Measurements from ENCODE around the gene ICA1L. TPM values are rescaled to one million over a fixed set of nuclear protein-coding genes. Genes with fewer than 3 reads are reported as not detected.

The ICA1L gene
- total RNA-seq, 1 experiment from 2014 or later = 4.5 TPM

DNA sequence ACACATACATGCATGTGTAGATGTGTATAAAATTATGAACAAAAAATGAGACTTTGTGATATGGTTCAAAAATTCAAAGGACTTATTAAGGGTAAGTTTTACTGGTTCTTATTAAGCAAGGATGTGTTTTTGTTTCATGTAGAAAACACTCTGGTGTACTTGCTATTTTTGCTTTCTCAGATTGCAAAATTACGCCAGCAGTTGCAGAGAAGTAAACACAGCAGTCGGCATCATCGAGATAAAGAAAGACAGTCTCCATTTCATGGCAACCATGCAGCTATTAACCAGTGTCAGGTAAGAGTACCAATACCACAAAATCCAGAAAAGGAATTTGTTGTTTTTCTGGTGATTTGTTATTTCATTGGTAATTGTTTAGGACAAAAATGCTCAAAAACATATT is 145.5 kb downstream of the ICA1L start:
- Histone ChIP-seq H3K27ac (ENCODE audit: insufficient read length, low read depth, low read length) (no peak overlapping the region), H4K8ac (replicated peaks; ENCODE audit: insufficient read length, low read depth, low read length) (no peak overlapping the region), H4K5ac (ENCODE audit: insufficient read length, low read depth, low read length) (no peak overlapping the region), H3K27me3 (ENCODE audit: insufficient read depth, low read length) (no peaks in the 10 kb centered on the region), H3K4me1 (ENCODE audit: insufficient read depth, low read length) (no peaks in the 10 kb centered on the region), H3K79me1 (ENCODE audit: insufficient read depth, low read depth, low read length, poor library complexity, severe bottlenecking) (no peaks in the 10 kb centered on the region), H3K14ac (ENCODE audit: insufficient read depth, low read length) (no peak overlapping the region), H2AK5ac (ENCODE audit: insufficient read length, low read length) (no peak overlapping the region), H2BK20ac (ENCODE audit: low read depth, low read length, poor library complexity, severe bottlenecking) (no peak overlapping the region), H3K79me2 (ENCODE audit: insufficient read depth, low read length) (no peaks in the 10 kb centered on the region), H4K20me1 (ENCODE audit: control insufficient read depth, insufficient read depth, insufficient read length) (no peaks in the 10 kb centered on the region), H4K91ac (ENCODE audit: insufficient read length, low read depth, low read length) (no peak overlapping the region), H3K18ac (ENCODE audit: insufficient read length, low read depth, low read length) (no peak overlapping the region), H2BK15ac (ENCODE audit: low read depth, low read length) (no peak overlapping the region), H2AFZ (ENCODE audit: low read length) (no peak overlapping the region), H3K4me2 (ENCODE audit: insufficient read depth, insufficient read length, low read length) (no peak overlapping the region), H2BK12ac (ENCODE audit: insufficient read length, low read depth, low read length) (no peak overlapping the region), H3K9ac (ENCODE audit: extremely low read depth, insufficient read length, low read length) (no peak overlapping the region), H2BK120ac (ENCODE audit: low read depth, low read length, poor library complexity, severe bottlenecking) (no peak overlapping the region), H3K23me2 (ENCODE audit: insufficient read length, low read depth, low read length, poor library complexity, severe bottlenecking) (no peaks in the 10 kb centered on the region), H3K23ac (ENCODE audit: insufficient read length, low read depth, low read length) (no peak overlapping the region), H3T11ph (ENCODE audit: low read length) (no peak overlapping the region), H3K9me3 (ENCODE audit: control insufficient read depth, low read depth, low read length) (no peaks in the 10 kb centered on the region), H3K56ac (ENCODE audit: insufficient read length, low read depth, low read length) (no peak overlapping the region), H3K4ac (ENCODE audit: low read depth, low read length) (no peak overlapping the region), H2BK5ac (ENCODE audit: insufficient read length, low read length) (no peak overlapping the region)
- Mint-ChIP-seq H3K9me3 (peaks cover 0 to 2% of the 10 kb centered on the region in 2 experiments; a peak in 3 of 5 replicates), H3K36me3 (ENCODE audit: insufficient read depth in 1 of 3, low read depth in 3 of 3) (peaks cover 14 to 28% (median 27%) of the 10 kb centered on the region in 3 experiments), H3K27me3 (ENCODE audit: low read depth) (no peaks in the 10 kb centered on the region), H3K4me1 (no peaks in the 10 kb centered on the region), H3K27ac (no peak overlapping the region), H3K4me3 (no peak overlapping the region)
- WGBS (ENCODE audit: extremely low coverage, insufficient read length, low lambda C conversion rate) = no CpG with 5 or more reads among the region's 3 CpGs
- TF ChIP-seq, protein P1, sequence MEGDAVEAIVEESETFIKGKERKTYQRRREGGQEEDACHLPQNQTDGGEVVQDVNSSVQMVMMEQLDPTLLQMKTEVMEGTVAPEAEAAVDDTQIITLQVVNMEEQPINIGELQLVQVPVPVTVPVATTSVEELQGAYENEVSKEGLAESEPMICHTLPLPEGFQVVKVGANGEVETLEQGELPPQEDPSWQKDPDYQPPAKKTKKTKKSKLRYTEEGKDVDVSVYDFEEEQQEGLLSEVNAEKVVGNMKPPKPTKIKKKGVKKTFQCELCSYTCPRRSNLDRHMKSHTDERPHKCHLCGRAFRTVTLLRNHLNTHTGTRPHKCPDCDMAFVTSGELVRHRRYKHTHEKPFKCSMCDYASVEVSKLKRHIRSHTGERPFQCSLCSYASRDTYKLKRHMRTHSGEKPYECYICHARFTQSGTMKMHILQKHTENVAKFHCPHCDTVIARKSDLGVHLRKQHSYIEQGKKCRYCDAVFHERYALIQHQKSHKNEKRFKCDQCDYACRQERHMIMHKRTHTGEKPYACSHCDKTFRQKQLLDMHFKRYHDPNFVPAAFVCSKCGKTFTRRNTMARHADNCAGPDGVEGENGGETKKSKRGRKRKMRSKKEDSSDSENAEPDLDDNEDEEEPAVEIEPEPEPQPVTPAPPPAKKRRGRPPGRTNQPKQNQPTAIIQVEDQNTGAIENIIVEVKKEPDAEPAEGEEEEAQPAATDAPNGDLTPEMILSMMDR (conservative IDR thresholded peaks at IDR 0.05) = no peak
- no peak for DNase-seq
